PFSK-1 (cell line): Measurements from ENCODE around the gene MPDU1.

Experiments used
- POLR2AphosphoS5 ChIP-seq: IDR thresholded peaks from 2 replicates; pipeline ENCODE4 v1.6.1; 2012; ENCODE audit warnings: low read depth, mild to moderate bottlenecking, control low read depth, low read length, moderate library complexity
- REST ChIP-seq, 2 experiments: IDR thresholded peaks; 2 replicates each; pipeline versions ENCODE4 v1.6.1 to v1.8.0; 2011 to 2012; ENCODE audit warnings: low read depth in 2 of 2, low read length in 2 of 2, control low read depth in 1 of 2, inconsistent platforms in 1 of 2, mild to moderate bottlenecking in 1 of 2, moderate library complexity in 1 of 2; ENCODE audit not compliant: insufficient read depth in 1 of 2
- SIN3A ChIP-seq: IDR thresholded peaks from 2 replicates; pipeline ENCODE4 v1.6.1; 2012; ENCODE audit warnings: mild to moderate bottlenecking, low read length, moderate library complexity, borderline replicate concordance; ENCODE audit not compliant: insufficient read depth
- TAF1 ChIP-seq: IDR thresholded peaks from 2 replicates; pipeline ENCODE4 v1.6.1; 2012; ENCODE audit warnings: low read length, control low read depth, borderline replicate concordance; ENCODE audit not compliant: insufficient read depth

GRCh38 chr17:7633093-7633492, 49.4 kb downstream of the MPDU1 start:
- TF ChIP-seq REST (IDR thresholded peaks at IDR 0.05; ENCODE audit: insufficient read depth in 1 of 2, low read depth in 2 of 2, low read length in 2 of 2) (no peak), TAF1 (no peak), POLR2AphosphoS5 (no peak), SIN3A (no peak)
